Parathyroid adenoma (tissue), 2 donors: ENCODE results near the gene PCF11.
A peak's percentile ranks its signal among the peaks of the same experiment; 100 is the strongest.

Source experiments
- H2AFZ ChIP-seq: fragments of 300-600 bp; sonication (generic); one replicate; pipeline ENCODE4 v1.7.0; 2017; ENCODE audit warnings: antibody characterized with exemption, mild to moderate bottlenecking
- H3K27ac ChIP-seq: fragments of 300-600 bp; sonication (generic); one replicate; pipeline ENCODE4 v1.7.0; 2017
- H3K27me3 ChIP-seq: fragments of 300-600 bp; sonication (generic); one replicate; pipeline ENCODE4 v1.7.0; 2017; ENCODE audit warnings: low read length; ENCODE audit not compliant: control insufficient read depth, insufficient read depth
- H3K36me3 ChIP-seq: fragments of 300-600 bp; sonication (generic); one replicate; pipeline ENCODE4 v1.7.0; 2017; ENCODE audit warnings: low read length; ENCODE audit not compliant: control insufficient read depth, insufficient read depth
- H3K4me1 ChIP-seq: fragments of 300-600 bp; sonication (generic); one replicate; pipeline ENCODE4 v1.7.0; 2017; ENCODE audit warnings: control low read depth
- H3K4me2 ChIP-seq: fragments of 300-600 bp; sonication (generic); one replicate; pipeline ENCODE4 v1.7.0; 2017; ENCODE audit warnings: low read length
- H3K4me3 ChIP-seq: fragments of 300-600 bp; sonication (generic); one replicate; pipeline ENCODE4 v1.7.0; 2017; ENCODE audit warnings: low read depth, low read length
- H3K79me2 ChIP-seq: fragments of 300-600 bp; sonication (generic); one replicate; pipeline ENCODE4 v1.7.0; 2017; ENCODE audit warnings: control low read depth
- H3K9ac ChIP-seq: fragments of 300-600 bp; sonication (generic); one replicate; pipeline ENCODE4 v1.7.0; 2017; ENCODE audit warnings: mild to moderate bottlenecking
- H3K9me3 ChIP-seq: fragments of 300-600 bp; sonication (generic); one replicate; pipeline ENCODE4 v1.7.0; 2017; ENCODE audit warnings: low read length; ENCODE audit not compliant: control insufficient read depth
- CTCF ChIP-seq: fragments of 300-600 bp; sonication (generic); IDR thresholded peaks from one replicate; pipeline ENCODE4 v1.7.0; 2017; ENCODE audit warnings: antibody characterized with exemption, mild to moderate bottlenecking
- donor health status: primary hyperparathyroidism.

PCF11 gene

GRCh38 chr11:83157594-83158356 lies 844 bp downstream of the PCF11 start:
- Histone ChIP-seq H3K4me2 (peak overlapping the region; percentile 77), H3K4me3 (peak overlapping the region; percentile 96), H3K27ac (peak overlapping the region; percentile 98), H3K36me3 (no peaks in the 10 kb centered on the region), H3K9ac (peak overlapping the region; percentile 98), H3K79me2 (peaks cover 15% of the 10 kb centered on the region), H3K27me3 (no peaks in the 10 kb centered on the region), H2AFZ (peak overlapping the region; percentile 83), H3K9me3 (no peaks in the 10 kb centered on the region), H3K4me1 (peaks cover 6% of the 10 kb centered on the region)
- TF ChIP-seq CTCF: no peak

- Histone ChIP-seq H3K9me3 (no peaks in the 10 kb centered on the region), H2AFZ (no peak overlapping the region), H3K27me3 (no peaks in the 10 kb centered on the region), H3K4me3 (peak overlapping the region; percentile 96), H3K79me2 (peaks cover 17% of the 10 kb centered on the region), H3K9ac (no peak overlapping the region), H3K4me2 (peak overlapping the region; percentile 77), H3K36me3 (no peaks in the 10 kb centered on the region), H3K4me1 (peaks cover 6% of the 10 kb centered on the region), H3K27ac (peak overlapping the region; percentile 98)
- TF ChIP-seq CTCF: no peak
Measured at GRCh38 chr11:83158357-83158786, 1.4 kb downstream of the PCF11 start.

GRCh38 chr11:83158965-83159901 lies 2.3 kb downstream of the PCF11 start:
- Histone ChIP-seq H3K27me3 (no peaks in the 10 kb centered on the region), H3K79me2 (peaks cover 17% of the 10 kb centered on the region), H3K27ac (peak overlapping the region; percentile 98), H2AFZ (no peak overlapping the region), H3K9ac (no peak overlapping the region), H3K4me2 (peak overlapping the region; percentile 77), H3K4me1 (peaks cover 6% of the 10 kb centered on the region), H3K4me3 (peak overlapping the region; percentile 96), H3K36me3 (no peaks in the 10 kb centered on the region), H3K9me3 (no peaks in the 10 kb centered on the region)
- TF ChIP-seq CTCF: no peak

- Histone ChIP-seq H3K4me3 (peak overlapping the region; percentile 96), H3K9ac (no peak overlapping the region), H3K27ac (no peak overlapping the region), H3K36me3 (no peaks in the 10 kb centered on the region), H3K27me3 (no peaks in the 10 kb centered on the region), H3K79me2 (peaks cover 17% of the 10 kb centered on the region), H3K9me3 (no peaks in the 10 kb centered on the region), H3K4me1 (peaks cover 6% of the 10 kb centered on the region), H2AFZ (no peak overlapping the region), H3K4me2 (peak overlapping the region; percentile 77)
- TF ChIP-seq CTCF: no peak
Measured at GRCh38 chr11:83159902-83160865, 3.3 kb downstream of the PCF11 start.
